ENCODE data around the gene CRYBG2.
"Not testable (repeated sequence)": the region's sequence is repeated elsewhere in the genome, so short reads cannot be mapped to it uniquely, and the experiment has no call there.

The CRYBG2 gene

DNA sequence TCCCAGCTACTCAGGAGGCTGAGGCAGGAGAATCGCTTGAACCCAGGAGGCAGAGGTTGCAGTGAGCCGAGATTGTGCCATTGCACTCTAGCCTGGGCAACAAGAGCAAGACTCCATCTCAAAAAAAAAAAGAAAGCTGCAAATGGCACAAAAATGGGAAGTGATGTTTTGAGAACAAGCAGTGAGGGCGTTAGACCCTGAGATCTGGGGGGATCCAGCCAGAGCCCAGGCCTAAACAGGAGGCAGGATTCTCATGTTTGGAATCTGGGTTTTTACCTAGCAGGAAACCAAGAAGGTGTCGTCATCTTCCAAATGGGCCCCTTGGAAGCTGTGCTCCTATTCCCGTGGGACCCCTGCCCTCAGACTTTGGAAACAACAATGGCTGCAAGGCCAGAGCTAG lies 61.2 kb downstream of the CRYBG2 start:
- ATAC-seq: not testable (repeated sequence)

- no peak for ATAC-seq
These were observed 62.0 kb downstream of the CRYBG2 start for GRCh38 chr1:26291939-26292338.

GRCh38 chr1:26291433-26291832 lies 62.5 kb downstream of the CRYBG2 start:
- no peak for ATAC-seq

DNA sequence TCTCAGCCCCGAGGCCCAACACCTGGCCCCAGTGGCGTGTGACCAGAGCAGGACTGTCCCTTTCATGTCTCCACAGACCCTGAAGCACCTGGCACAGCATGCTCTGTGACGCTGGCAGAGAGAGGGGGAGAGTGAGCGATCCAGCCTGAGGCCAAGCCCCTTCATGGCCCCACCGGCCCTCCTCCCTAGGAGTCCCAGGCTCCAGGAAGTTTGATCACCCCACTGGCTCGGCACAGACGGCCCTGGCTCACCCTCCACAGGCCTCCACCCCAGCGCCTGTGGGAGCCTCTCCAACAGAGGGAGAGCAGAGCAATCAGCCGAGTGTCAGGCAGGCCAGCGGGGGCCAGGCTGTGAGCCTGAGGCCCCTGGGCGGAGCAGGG lies 63.1 kb downstream of the CRYBG2 start:
- ATAC-seq: no peak

DNA sequence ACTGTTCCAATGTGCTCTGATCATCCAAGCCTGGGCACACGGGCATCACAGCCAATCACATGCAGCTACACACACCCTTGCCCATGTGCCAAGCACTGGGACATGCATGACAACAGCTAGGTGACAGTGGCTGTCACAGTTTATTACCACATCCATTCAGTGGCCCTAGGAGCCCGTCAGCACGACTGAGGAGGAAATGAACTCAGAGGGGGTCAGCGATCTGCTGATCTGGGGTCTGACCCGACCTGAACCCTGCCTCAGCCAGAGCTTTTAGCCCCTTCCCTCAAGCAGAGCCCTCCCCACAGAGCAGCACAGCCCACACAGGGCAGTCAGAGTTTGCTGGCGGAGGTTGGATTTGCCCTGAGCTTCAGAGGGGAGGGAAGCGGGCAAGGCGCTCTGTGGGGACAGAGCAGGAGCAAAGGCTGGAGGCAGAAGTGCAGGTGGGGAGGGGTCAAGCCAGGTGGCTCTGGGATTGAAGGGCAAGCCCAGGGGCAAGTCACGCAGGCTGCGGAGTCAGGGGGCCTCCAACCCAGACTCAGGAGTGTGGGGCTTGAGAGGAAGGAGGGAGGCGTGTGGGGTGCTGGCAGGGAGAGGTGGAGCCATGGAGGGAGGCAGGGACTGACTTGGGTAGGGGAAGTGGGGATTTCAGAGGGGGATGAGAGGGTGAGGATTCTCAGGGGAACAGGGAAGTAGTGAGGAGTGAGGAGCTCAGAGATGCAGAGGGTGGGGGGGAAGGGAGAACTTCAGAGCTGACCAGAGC lies 63.6 kb downstream of the CRYBG2 start:
- peak; percentile 2 to 3 for ATAC-seq

DNA sequence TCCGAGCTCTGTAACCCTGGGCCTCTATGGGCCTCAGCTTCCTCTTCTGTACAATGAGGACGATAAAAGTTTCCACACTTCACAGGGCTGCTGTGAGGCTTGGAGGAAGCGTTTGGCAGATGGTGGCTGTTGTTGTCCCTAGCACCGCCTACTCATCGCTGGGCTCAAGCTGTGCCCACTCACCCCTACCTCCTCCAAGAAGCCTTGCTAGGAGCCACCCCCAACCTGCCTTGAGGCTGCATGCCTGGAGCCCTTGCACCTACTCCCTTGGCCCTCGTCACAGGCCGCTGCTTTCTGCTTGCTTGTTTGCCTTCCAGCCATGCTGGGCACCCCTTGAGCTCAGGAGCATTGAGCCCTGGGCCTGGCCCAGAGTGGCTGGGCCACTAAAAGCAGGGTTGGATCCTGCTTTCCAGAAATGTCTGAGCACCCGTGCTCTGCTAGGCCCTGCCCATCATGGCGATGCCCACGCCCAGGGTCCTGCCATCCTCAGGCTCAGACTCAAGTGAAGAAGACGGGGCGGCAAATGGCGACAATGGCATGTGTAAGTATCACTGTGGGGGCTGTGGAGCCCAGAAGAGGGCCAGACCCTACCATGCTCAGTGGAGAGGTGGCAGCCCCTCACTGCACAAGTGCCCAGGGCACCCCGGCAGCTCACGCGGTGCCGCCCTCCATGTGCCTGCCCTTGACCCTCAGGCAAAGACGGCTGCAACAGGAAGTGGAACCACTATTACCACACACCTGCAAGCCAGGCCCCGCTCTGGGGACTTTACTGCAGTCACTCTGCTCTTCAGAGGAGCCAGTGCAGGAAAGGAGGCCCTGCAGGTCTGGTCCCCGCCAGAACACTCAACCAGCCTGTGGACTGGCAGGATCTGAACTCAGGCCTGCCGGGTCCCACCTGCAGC lies 64.5 kb downstream of the CRYBG2 start:
- ATAC-seq: peak; percentile 1 to 2

- peak; percentile 63 to 68 for ATAC-seq
These were observed 65.5 kb downstream of the CRYBG2 start for GRCh38 chr1:26288311-26288941.

GRCh38 chr1:26287811-26288210 lies 66.1 kb downstream of the CRYBG2 start:
- no peak for ATAC-seq

DNA sequence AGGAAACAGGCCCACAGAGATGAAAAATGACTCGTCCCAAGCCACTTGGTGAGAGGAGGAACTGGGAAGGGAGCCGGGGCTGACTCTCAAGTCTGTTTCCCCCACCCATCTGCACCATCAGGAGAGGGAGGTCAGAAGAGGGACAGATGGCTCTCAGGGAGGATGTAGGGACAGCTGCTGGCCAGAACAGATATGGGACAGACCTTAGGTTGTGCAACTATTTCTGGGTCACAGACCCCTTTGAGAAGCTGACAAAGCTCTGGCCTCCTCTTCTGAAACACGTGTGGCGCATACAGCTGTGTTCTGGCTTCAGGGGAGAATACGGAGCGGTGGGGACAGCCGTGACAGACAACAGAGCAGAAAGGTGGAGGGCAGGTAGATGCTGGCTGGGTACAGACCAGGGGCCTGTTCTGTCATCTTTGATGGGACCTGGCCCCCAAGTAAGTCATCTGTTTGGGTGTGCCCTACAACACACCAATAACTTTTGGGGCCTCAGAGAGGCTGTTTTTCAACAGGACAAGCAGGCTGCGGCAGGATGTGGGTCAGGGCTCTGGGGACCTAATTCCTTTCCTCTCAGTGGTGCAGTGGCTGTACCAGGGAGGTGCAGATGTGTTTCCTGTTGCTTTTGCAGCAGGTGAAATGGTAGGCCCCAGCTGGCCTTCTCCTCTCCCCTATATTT lies 66.8 kb downstream of the CRYBG2 start:
- peak in 1 of 2 donors; percentile 9 for ATAC-seq

GRCh38 chr1:26286064-26286416 lies 67.9 kb downstream of the CRYBG2 start:
- ATAC-seq: no peak

- ATAC-seq: no peak
These were observed 68.4 kb downstream of the CRYBG2 start for GRCh38 chr1:26285366-26286063.

- peak; percentile 81 to 82 for ATAC-seq
These were observed 69.2 kb downstream of the CRYBG2 start for GRCh38 chr1:26284597-26285347.

- no peak for ATAC-seq
These were observed 69.9 kb downstream of the CRYBG2 start for GRCh38 chr1:26283871-26284596.

DNA sequence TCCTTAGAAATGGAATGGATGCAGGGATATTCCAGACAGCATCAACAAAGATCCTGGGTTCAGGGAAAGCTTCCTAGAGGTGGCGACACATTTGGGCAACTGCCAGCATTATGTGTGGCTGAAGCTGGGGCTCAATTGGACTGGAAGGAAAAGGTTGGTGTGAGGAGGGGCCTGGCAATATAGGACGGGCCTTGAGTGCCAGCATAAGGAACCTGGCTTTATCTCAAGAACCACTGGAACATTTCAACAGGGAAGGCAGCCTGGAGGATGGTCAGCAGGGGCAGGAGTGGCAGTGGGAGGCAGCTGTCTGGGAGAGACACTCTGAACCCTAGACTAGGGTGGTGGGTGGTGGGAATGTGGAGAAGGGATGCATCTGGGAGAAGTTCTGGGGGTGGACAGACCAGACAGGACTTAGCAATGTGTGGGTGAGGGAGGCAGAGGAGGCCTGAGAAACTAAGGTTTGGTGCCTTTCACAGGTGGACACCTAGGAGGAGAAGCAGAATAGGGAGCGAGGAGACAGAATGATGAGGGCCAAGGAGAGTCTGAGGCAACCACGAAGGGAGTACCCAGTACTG lies 70.6 kb downstream of the CRYBG2 start:
- ATAC-seq: no peak

GRCh38 chr1:26282401-26282918 lies 71.5 kb downstream of the CRYBG2 start:
- ATAC-seq: no peak

GRCh38 chr1:26281971-26282370 lies 72.0 kb downstream of the CRYBG2 start:
- ATAC-seq: no peak

GRCh38 chr1:26281091-26281958 lies 72.6 kb downstream of the CRYBG2 start:
- no peak for ATAC-seq

DNA sequence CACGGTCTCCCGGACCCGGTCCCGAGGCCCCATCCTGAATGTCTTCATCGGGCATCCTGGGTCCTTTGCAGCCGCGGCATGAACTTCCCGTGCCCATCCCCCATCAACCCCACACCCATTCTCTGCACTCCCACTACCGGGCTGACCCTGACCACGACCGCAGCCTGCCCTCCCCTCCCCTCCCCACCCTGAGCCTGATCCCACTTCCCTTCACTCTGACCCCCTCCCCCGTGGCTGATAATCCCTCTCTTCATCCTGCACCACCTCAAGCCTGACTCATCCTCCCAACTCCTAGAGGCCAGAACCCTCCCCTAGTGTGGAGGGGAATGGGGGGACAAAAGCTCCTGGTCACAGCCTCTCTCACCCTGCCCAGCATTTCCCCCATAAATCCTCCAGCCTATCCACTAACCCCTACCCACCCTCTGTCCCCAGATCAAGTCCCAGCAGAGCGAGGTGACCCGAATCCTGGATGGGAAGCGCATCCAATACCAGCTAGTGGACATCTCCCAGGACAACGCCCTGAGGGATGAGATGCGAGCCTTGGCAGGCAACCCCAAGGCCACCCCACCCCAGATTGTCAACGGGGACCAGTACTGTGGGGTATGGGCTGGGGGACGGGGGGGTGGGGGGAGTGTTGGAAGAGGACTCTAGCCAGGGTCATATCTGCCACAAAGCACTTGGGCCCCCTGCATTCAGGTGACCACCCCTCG lies 73.4 kb downstream of the CRYBG2 start:
- ATAC-seq: no peak
